Natural killer cell (primary cell): ENCODE data around the gene PREB. TPM values are rescaled to one million over a fixed set of nuclear protein-coding genes. Genes with fewer than 3 reads are reported as not detected.

Experiments
- ATAC-seq, 3 donors: fragments of 150-1000 bp in 2 of 3; fragments of 200-7000 bp in 1 of 3; cut with Tn5 transposase; 1 replicate in 1 of 3; 2 replicates in 2 of 3; pipeline ENCODE4 v1.10.0; 2021; ENCODE audit warnings: mild to moderate bottlenecking in 2 of 3, moderate library complexity in 2 of 3
- DNase-seq, 2 donors: peaks; one replicate each; pipeline versions ENCODE4 v3.0.0 to v3.0.0-alpha.2; 2013 to 2021; ENCODE audit warnings: mixed read lengths in 1 of 2
- H3K27ac ChIP-seq: one replicate; pipeline ENCODE4 v1.5.1; 2013; ENCODE audit warnings: mild to moderate bottlenecking, low read length
- H3K27me3 ChIP-seq: one replicate; pipeline ENCODE4 v1.6.1; 2013; ENCODE audit warnings: low read length; ENCODE audit not compliant: control insufficient read depth, insufficient read depth
- H3K36me3 ChIP-seq: one replicate; pipeline ENCODE4 v1.6.1; 2013; ENCODE audit warnings: low read length; ENCODE audit not compliant: control insufficient read depth, insufficient read depth
- H3K4me1 ChIP-seq: one replicate; pipeline ENCODE4 v1.6.1; 2013; ENCODE audit warnings: low read length; ENCODE audit not compliant: control insufficient read depth, insufficient read depth
- H3K4me3 ChIP-seq: one replicate; pipeline ENCODE4 v1.5.1; 2013; ENCODE audit warnings: low read length
- H3K9me3 ChIP-seq: one replicate; pipeline ENCODE4 v1.6.1; 2013; ENCODE audit warnings: low read length; ENCODE audit not compliant: control insufficient read depth, insufficient read depth
- H3K27ac Mint-ChIP-seq, 2 donors: one replicate each; pipeline ENCODE4 v1.8.0; 2022; ENCODE audit warnings: mild to moderate bottlenecking in 2 of 2, mixed read lengths in 2 of 2, moderate library complexity in 1 of 2
- H3K27me3 Mint-ChIP-seq, 2 donors: one replicate each; pipeline ENCODE4 v1.8.0; 2022; ENCODE audit warnings: low read depth in 2 of 2, mixed read lengths in 2 of 2
- H3K36me3 Mint-ChIP-seq: one replicate; pipeline ENCODE4 v1.8.0; 2022; ENCODE audit warnings: mixed read lengths
- H3K4me1 Mint-ChIP-seq, 2 donors: one replicate each; pipeline ENCODE4 v1.8.0; 2022; ENCODE audit warnings: mixed read lengths in 2 of 2
- H3K4me3 Mint-ChIP-seq: one replicate; pipeline ENCODE4 v1.8.0; 2022; ENCODE audit warnings: mild to moderate bottlenecking, moderate library complexity, mixed read lengths
- H3K9me3 Mint-ChIP-seq, 2 donors: one replicate each; pipeline ENCODE4 v1.8.0; 2022; ENCODE audit warnings: mixed read lengths in 2 of 2
- CTCF ChIP-seq: fragments of 200-600 bp; IDR thresholded peaks from one replicate; pipeline ENCODE4 v1.8.0; 2022; ENCODE audit warnings: antibody characterized with exemption
- WGBS: methylation state at CpG from one replicate; pipeline ENCODE4 v1.1.7; 2013; ENCODE audit warnings: missing lambda C conversion rate; ENCODE audit not compliant: insufficient coverage; 5-methylcytosine and 5-hydroxymethylcytosine counted together
- intact Hi-C: fragments of 100-400 bp; cut with micrococcal nuclease; formaldehyde crosslinking; loops from one replicate; pipeline ENCODE4 v1.14.2; 2022
- total RNA-seq, 4 donors: library from RNA; stranded (reverse); fragments of 120-200 nt in 1 of 4; gene quantifications; one replicate each; pipeline versions ENCODE4 v1.2.3 to v1.2.4, GENCODE V29; 2013 to 2022

The PREB gene
- total RNA-seq, 3 donors from 2014 or later (not counting 1 experiment from before 2014, with no cell fraction given), result 24.6 to 41.5 (median 31.2) TPM

GRCh38 chr2:27100036-27100435 is 34.4 kb downstream of the PREB start:
- 93% methylated on average over 10 of the region's 10 CpGs for WGBS
- no peak for ATAC-seq
- H3K4me1 Mint-ChIP-seq, result peaks cover 0 to 16% of the 10 kb centered on the region in 2 donors
- Histone ChIP-seq H3K9me3 (no peaks in the 10 kb centered on the region), H3K4me1 (peaks cover 9% of the 10 kb centered on the region), H3K27ac (no peak overlapping the region), H3K4me3 (no peak overlapping the region), H3K27me3 (no peaks in the 10 kb centered on the region), H3K36me3 (no peaks in the 10 kb centered on the region)
- no peak overlapping the region for H3K27ac Mint-ChIP-seq
- intact Hi-C loops, result no loop called here
- H3K9me3 Mint-ChIP-seq, result no peaks in the 10 kb centered on the region
- no peak for DNase-seq
- H3K36me3 Mint-ChIP-seq, result no peaks in the 10 kb centered on the region
- peaks cover 0 to 2% of the 10 kb centered on the region in 2 donors for H3K27me3 Mint-ChIP-seq
- H3K4me3 Mint-ChIP-seq, result no peak overlapping the region
- no peak for TF ChIP-seq CTCF

- H3K4me1 Mint-ChIP-seq, result peaks cover 0 to 16% of the 10 kb centered on the region in 2 donors
- no peak overlapping the region for H3K27ac ChIP-seq
These were observed 35.0 kb downstream of the PREB start for GRCh38 chr2:27099334-27099955.

GRCh38 chr2:27097341-27097740 is 37.1 kb downstream of the PREB start:
- no peaks in the 10 kb centered on the region for H3K27me3 ChIP-seq
- no peak overlapping the region for H3K4me3 ChIP-seq
- Mint-ChIP-seq H3K27ac (no peak overlapping the region), H3K27me3 (no peaks in the 10 kb centered on the region), H3K4me3 (no peak overlapping the region), H3K36me3 (no peaks in the 10 kb centered on the region), H3K9me3 (no peaks in the 10 kb centered on the region), H3K4me1 (peaks cover 0 to 16% of the 10 kb centered on the region in 2 donors)
- WGBS, result 94% methylated on average over 14 of the region's 14 CpGs
- ATAC-seq (no peak), DNase-seq (no peak)
- H3K27ac ChIP-seq, result no peak overlapping the region
- intact Hi-C loops, result no loop called here
- TF ChIP-seq CTCF, result no peak
- no peaks in the 10 kb centered on the region for H3K36me3 ChIP-seq
- H3K4me1 ChIP-seq, result peaks cover 9% of the 10 kb centered on the region
- H3K9me3 ChIP-seq, result no peaks in the 10 kb centered on the region

More at GRCh38 chr2:27099334-27099955, 35.0 kb downstream of the PREB start:
- ATAC-seq (no peak), DNase-seq (no peak)
- H3K27me3 ChIP-seq, result no peaks in the 10 kb centered on the region
- H3K9me3 Mint-ChIP-seq, result no peaks in the 10 kb centered on the region
- H3K27me3 Mint-ChIP-seq, result peaks cover 0 to under 1% of the 10 kb centered on the region in 2 donors
- intact Hi-C loops, result no loop called here
- no peak overlapping the region for H3K27ac Mint-ChIP-seq
- H3K4me3 Mint-ChIP-seq, result no peak overlapping the region
- H3K4me1 ChIP-seq, result peaks cover 9% of the 10 kb centered on the region
- H3K9me3 ChIP-seq, result no peaks in the 10 kb centered on the region
- H3K36me3 Mint-ChIP-seq, result no peaks in the 10 kb centered on the region
- no peak overlapping the region for H3K4me3 ChIP-seq
- no peaks in the 10 kb centered on the region for H3K36me3 ChIP-seq
- 96% methylated on average over 19 of the region's 19 CpGs for WGBS
- TF ChIP-seq CTCF, result no peak
